Sigmoid colon (tissue), 7 donors: Measurements from ENCODE around the gene HSPG2. TPM values are rescaled to one million over a fixed set of nuclear protein-coding genes. Genes with fewer than 3 reads are reported as not detected.
"Not testable (repeated sequence)": the region's sequence is repeated elsewhere in the genome, so short reads cannot be mapped to it uniquely, and the experiment has no call there.

Experiments used
- DNase-seq: peaks from one replicate; pipeline ENCODE4 v3.0.0-alpha.2; 2019
- H3K27ac ChIP-seq, 4 donors: fragments of 200-600 bp; sonication (generic); one replicate each; pipeline ENCODE4 v1.5.1; 2016 to 2019; ENCODE audit warnings: mild to moderate bottlenecking in 1 of 4
- H3K27me3 ChIP-seq, 3 donors: fragments of 200-600 bp; sonication (generic); one replicate each; pipeline ENCODE4 v1.5.1; 2019; ENCODE audit warnings: mild to moderate bottlenecking in 1 of 3
- H3K36me3 ChIP-seq, 4 donors: fragments of 200-600 bp; sonication (generic); one replicate each; pipeline ENCODE4 v1.5.1; 2016 to 2019
- H3K4me1 ChIP-seq, 4 donors: fragments of 200-600 bp; sonication (generic); one replicate each; pipeline ENCODE4 v1.5.1; 2017 to 2019
- H3K4me3 ChIP-seq, 4 donors: fragments of 200-600 bp; sonication (generic); one replicate each; pipeline ENCODE4 v1.5.1; 2017 to 2019; ENCODE audit warnings: mild to moderate bottlenecking in 2 of 4, moderate library complexity in 1 of 4
- H3K9me3 ChIP-seq, 4 donors: fragments of 200-600 bp in 3 of 4; sonication (generic) in 3 of 4; one replicate each; pipeline versions ENCODE4 v1.5.1 to v1.6.1; 2013 to 2019
- CTCF ChIP-seq, 4 experiments: fragments of 450-650 bp in 3 of 4; fragments of 200-600 bp in 1 of 4; IDR thresholded peaks; one replicate each; pipeline ENCODE4 v1.5.1; 2016 to 2019; ENCODE audit warnings: antibody characterized with exemption in 4 of 4, mild to moderate bottlenecking in 3 of 4, moderate library complexity in 2 of 4
- EP300 ChIP-seq, 4 donors: sonication (generic); formaldehyde crosslinking; IDR thresholded peaks; one replicate each; pipeline ENCODE4 v1.6.1; 2017; ENCODE audit warnings: antibody characterized with exemption in 4 of 4
- POLR2AphosphoS5 ChIP-seq, 4 donors: sonication (generic); formaldehyde crosslinking; IDR thresholded peaks; one replicate each; pipeline ENCODE4 v1.6.1; 2017; ENCODE audit warnings: antibody characterized with exemption in 4 of 4
- WGBS, 2 donors: extraction: QIAGEN DNeasy Blood & Tissue Kit; methylation state at CpG; one replicate each; pipeline ENCODE4 v1.1.7; 2013; 5-methylcytosine and 5-hydroxymethylcytosine counted together
- intact Hi-C: fragments of 100-400 bp; cut with DNase I; formaldehyde crosslinking; loops from one replicate; pipeline ENCODE4 v1.15.1; 2023
- polyA plus RNA-seq, 3 donors: library from polyadenylated mRNA; stranded (reverse); fragments of 200-250 nt; gene quantifications; one replicate each; pipeline ENCODE4 v1.2.3, GENCODE V29; 2013
- total RNA-seq, 4 donors: library from RNA; depleted of rRNA; stranded (reverse); fragments of >200 nt; gene quantifications; one replicate each; pipeline ENCODE4 v1.1.0, GENCODE V29; 2016
- donor health status: healthy with polysubstance abuse.
- donor health status: Bipolar disorder and iron deficiency.
- donor health status: healthy.

Gene HSPG2
- total and polyA plus RNA-seq, 7 donors, result 6.0 to 761 (median 104) TPM

GRCh38 chr1:21972973-21973441, 35.9 kb upstream of the HSPG2 start:
- 10 to 45% methylated on average over 2 of the region's 2 CpGs for WGBS, 2 donors
- H3K27ac ChIP-seq, H3K4me1 ChIP-seq, H3K9me3 ChIP-seq, H3K36me3 ChIP-seq, intact Hi-C loops, H3K4me3 ChIP-seq, H3K27me3 ChIP-seq, DNase-seq: not testable (repeated sequence)

DNA sequence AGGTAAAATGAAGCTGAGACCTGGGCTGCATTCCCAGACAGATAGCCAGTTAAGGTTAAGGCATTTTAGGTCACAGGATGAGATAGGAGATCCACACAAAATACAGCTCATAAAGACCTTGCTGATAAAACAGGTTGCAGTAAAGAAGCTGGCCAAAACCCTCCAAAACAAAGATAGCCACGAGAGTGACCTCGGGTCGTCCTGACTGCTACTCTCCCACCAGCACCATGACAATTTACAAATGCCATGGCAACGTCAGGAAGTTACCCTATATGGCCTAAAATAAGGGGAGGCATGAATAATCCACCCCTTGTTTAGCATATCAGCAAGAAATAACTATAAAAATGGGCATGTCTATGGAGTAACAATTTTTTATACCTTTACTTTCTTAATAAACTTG, 33.4 kb upstream of the HSPG2 start:
- H3K9me3 ChIP-seq, DNase-seq, H3K4me3 ChIP-seq, intact Hi-C loops, H3K27me3 ChIP-seq, H3K36me3 ChIP-seq, H3K4me1 ChIP-seq, H3K27ac ChIP-seq: not testable (repeated sequence)
- WGBS, 2 donors, result 35 to 46% methylated on average over 4 of the region's 4 CpGs

DNA sequence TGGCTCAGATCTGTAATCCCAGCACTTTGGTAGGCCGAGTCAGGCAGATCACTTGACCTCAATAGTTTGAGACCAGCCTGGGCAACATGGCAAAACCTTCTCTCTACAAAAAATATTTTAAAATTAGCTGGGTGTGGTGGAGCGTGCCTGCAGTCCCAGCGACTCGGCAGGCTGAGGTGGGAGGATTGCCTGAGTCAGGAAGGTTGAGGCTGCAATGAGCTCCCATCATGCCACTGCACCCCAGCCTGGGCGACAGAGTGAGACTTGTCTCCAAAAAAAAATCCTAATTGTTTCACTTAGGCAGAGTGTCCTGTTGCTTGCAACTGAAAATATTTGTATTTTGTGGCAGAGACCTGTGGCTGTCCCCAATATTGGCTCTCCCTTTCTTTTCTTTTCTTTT, 32.0 kb upstream of the HSPG2 start:
- peak; percentile 53 for DNase-seq
- H3K4me3 ChIP-seq, H3K36me3 ChIP-seq, intact Hi-C loops, H3K9me3 ChIP-seq, H3K4me1 ChIP-seq, H3K27me3 ChIP-seq, H3K27ac ChIP-seq: not testable (repeated sequence)
- 81 to 83% methylated on average over 5 of the region's 5 CpGs for WGBS, 2 donors

- intact Hi-C loops, result not testable (repeated sequence)
These were observed 30.1 kb upstream of the HSPG2 start for GRCh38 chr1:21967216-21967615.

GRCh38 chr1:21966247-21967000, 29.3 kb upstream of the HSPG2 start:
- TF ChIP-seq CTCF (IDR thresholded peaks at IDR 0.05), result no peak
- no peak for TF ChIP-seq EP300 (IDR thresholded peaks at IDR 0.05)
- peaks cover 0 to 8% (median 5%) of the 10 kb centered on the region in 4 donors for H3K4me1 ChIP-seq
- DNase-seq, result peak; percentile 36
- H3K27me3 ChIP-seq, result no peaks in the 10 kb centered on the region
- H3K27ac ChIP-seq, result no peak overlapping the region
- H3K36me3 ChIP-seq, result no peaks in the 10 kb centered on the region
- H3K4me3 ChIP-seq, result no peak overlapping the region
- intact Hi-C loops, result no loop called here
- 88 to 90% methylated on average over 15 of the region's 15 CpGs for WGBS, 2 donors
- no peaks in the 10 kb centered on the region for H3K9me3 ChIP-seq

More at GRCh38 chr1:21967216-21967615, 30.1 kb upstream of the HSPG2 start:
- H3K4me3 ChIP-seq, H3K27ac ChIP-seq, H3K27me3 ChIP-seq, DNase-seq, H3K9me3 ChIP-seq, H3K4me1 ChIP-seq, H3K36me3 ChIP-seq: not testable (repeated sequence)
- WGBS, 2 donors, result 84 to 90% methylated on average over 6 of the region's 6 CpGs

DNA sequence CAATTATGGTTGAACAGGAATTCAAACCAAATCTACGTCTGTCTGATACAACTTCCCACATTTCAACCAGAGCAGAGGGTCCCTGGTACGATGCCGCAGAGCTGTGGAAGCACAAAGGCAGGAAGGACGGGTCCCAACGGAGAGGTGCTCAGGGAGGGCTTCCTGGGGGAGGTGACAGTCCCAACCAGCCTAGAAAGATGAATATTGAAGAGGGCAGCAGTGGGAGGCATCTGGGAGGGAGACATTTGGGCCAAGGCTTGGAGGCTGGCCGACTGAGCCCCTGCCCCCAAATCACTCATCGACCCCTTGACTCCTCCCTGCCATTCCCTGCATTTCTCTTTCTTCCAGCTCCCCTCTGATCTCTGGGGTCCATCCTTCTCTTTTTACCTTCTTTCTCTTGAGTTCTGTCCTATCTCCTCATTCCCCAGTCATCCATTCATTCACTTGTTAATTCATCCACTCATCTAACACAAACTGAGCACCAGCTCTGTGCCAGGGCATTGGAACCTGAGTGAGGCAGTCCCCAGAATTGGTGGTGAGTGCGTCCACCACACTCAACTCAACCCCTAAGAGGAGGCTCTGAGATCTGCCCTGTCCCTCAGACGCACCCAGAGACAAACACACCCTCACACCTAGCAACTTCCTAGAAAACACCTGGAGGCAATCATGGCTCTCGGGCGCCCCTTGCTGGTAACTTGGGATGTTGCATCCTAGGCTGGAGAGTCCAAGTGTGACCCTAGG, 26.5 kb upstream of the HSPG2 start:
- no peak overlapping the region for H3K4me3 ChIP-seq
- H3K4me1 ChIP-seq, result peaks cover 0 to 12% (median 7%) of the 10 kb centered on the region in 4 donors
- no peaks in the 10 kb centered on the region for H3K27me3 ChIP-seq
- intact Hi-C loops, result loop anchor here (2.0 to 5.0 kb wide), 2 partner anchors 96 to 181 kb away; partner anchors contain the start of gene USP48
- peak overlapping the region in 1 of 4 donors; percentile 22 for H3K27ac ChIP-seq
- DNase-seq, result peak; percentile 89
- no peaks in the 10 kb centered on the region for H3K36me3 ChIP-seq
- TF ChIP-seq CTCF (IDR thresholded peaks at IDR 0.05), result peak; percentile 81 to 96 (median 93)
- peak in 2 of 4 donors; percentile 26 to 33 for TF ChIP-seq POLR2AphosphoS5 (IDR thresholded peaks at IDR 0.05)
- no peak for TF ChIP-seq EP300 (IDR thresholded peaks at IDR 0.05)
- no peaks in the 10 kb centered on the region for H3K9me3 ChIP-seq
- WGBS, 2 donors, result 52 to 57% methylated on average over 11 of the region's 11 CpGs
